SH-SY5Y (cell line): Measurements from ENCODE around the gene GLDC.

Experiments
- GATA2 ChIP-seq: IDR thresholded peaks from 2 replicates; pipeline ENCODE4 v1.6.1; 2011; ENCODE audit warnings: mild to moderate bottlenecking, low read depth, low read length
- GATA3 ChIP-seq: IDR thresholded peaks from 2 replicates; pipeline ENCODE4 v1.6.1; 2011; ENCODE audit warnings: low read depth, mild to moderate bottlenecking, low read length, moderate library complexity

The GLDC gene

DNA sequence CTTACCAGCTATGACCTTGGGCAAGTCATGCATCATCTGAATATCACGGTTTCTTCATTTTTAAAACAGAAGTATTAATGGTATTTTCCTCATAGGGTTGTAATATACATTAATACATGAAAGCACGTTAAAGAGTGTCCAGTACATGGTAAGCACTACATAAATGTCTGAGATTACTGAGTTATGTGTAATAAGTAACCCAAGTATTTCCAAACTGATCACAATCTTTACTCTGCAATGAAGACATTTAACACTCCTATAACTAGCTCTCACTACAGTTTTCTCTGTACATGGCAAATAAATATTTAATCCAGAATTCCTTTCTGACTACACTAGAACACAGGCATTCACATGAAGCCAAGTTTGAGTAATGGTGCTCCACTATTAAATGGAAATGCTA is 4.0 kb downstream of the GLDC start:
- TF ChIP-seq GATA2 (no peak), GATA3 (no peak)

GRCh38 chr9:6641056-6641455 is 4.5 kb downstream of the GLDC start:
- TF ChIP-seq GATA3 = no peak
- no peak for TF ChIP-seq GATA2

DNA sequence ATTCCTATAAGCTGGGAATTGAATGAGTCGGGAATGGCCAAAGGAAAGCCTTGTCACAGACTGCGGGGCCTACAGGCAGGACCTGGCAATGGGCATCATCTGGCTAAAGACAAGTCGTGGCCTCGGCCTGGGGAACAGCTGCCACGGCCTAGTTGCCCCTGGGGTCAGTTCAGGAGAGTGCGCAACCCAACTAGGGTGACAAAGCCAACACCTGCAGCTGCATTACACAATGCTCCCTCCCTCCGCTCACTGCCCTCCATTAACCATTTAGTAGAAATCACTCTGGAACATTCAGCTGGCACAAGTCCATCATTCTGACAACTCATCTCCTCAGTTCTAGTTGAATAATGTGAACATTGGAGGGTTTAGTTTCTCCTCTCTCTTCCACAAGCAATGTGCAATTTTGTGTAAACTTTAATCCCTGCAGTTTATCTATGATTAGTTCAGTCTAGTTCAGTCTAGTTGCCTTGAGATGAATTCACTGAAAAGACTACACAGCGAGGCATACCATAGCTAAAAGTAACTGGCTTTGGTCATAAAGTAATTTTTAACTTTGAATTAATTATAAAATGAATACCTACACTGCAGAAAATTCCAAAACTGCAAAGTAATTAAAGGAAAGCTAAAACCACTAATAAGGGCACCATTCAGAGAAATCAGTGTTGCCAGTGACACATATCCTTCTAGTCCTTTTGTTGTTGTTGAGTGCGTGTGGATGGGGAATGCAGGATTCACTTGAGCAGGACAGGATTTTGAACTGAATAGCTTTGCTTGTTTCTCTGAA is 5.1 kb downstream of the GLDC start:
- TF ChIP-seq GATA3 (no peak), GATA2 (no peak)

- TF ChIP-seq GATA2 (no peak), GATA3 (no peak)
Observed at GRCh38 chr9:6639622-6640021, 5.9 kb downstream of the GLDC start.

GRCh38 chr9:6634444-6634843 is 11.1 kb downstream of the GLDC start:
- TF ChIP-seq GATA2 (no peak), GATA3 (no peak)

DNA sequence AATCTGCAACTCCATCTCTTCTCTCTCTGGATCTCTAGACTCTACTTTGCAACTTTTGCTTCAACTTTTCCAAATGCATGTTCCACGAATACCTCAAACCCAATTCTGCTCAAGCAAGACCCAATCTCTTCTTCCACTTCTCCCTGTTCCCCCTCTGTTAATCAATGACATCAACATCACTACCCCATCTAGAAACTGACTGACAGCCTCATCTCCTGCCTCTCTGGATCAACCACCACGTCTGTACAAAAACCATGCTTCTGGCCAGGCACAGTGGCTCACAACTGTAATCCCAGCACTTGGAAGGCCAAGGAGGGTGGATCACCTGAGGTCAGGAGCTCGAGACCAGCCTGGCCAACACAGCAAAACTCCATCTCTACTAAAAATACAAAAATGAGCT is 12.2 kb downstream of the GLDC start:
- TF ChIP-seq GATA3 = no peak
- no peak for TF ChIP-seq GATA2

DNA sequence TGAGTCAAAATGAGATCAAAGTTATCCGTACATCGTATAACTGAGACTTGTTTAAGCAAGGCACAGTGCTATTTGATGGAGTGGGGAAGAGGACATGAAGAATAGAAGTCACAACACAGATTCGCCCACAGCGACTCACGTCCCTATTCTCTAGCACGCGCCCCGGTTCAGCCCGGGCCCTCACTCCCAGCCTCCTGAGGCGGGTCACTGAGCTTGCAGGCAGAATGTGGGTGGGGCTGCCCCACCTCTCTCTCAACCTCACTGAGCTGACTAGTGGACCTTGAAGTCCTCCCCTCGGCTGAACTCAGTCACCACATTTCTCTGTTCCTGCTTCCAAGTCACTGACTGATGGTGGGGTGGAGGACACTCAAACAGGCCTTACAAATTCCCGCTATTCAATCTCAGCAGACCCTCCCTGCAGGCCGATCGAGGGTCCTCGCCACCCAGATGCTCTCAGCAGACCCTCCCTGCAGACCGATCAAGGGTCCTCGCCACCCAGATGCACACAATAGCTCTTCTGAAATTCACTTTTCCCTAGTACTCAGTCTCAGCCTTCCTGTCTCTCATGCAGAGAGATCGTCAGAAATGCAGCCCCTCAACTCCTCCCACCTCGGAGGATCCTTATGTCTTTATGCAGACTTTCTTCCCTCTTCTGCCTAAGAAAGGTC is 12.9 kb downstream of the GLDC start:
- no peak for TF ChIP-seq GATA2
- no peak for TF ChIP-seq GATA3

- TF ChIP-seq GATA3 (no peak), GATA2 (no peak)
Observed at GRCh38 chr9:6631207-6631512, 14.4 kb downstream of the GLDC start.

DNA sequence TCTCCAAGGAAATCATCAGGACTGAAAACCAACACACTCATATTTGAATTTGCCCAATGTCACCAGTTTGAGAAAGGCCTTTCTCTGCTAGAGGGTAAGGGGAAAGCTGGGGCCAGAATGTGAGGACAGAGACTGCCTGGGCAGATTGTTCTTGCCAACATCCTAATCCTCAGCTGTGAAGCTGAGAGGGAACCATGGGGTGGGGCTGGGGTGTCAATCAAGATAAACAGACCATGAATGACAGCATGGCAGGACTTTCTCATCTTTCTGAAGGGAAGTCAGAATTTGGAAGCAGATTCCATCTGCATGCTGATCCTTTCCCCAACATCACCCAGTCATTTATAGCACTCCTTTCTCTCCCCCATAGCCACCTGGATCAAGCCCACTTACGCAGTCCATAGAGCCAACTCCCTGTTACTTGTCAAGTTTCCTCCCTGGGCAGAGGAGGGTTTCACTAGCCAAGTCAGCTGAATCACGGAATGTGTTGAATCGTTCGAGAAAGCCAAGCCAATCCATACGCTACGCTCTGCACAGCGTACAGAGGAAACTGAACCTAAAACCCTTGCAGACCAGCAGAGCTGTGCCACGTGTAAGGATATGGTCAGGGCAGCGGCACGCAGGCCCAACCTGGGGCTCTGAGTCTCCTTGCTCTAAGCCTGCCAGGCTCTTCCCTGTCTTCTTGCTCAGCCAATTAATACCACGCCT is 14.9 kb downstream of the GLDC start:
- TF ChIP-seq GATA3 (no peak), GATA2 (no peak)

GRCh38 chr9:6628704-6629103 is 16.8 kb downstream of the GLDC start:
- TF ChIP-seq GATA3 = no peak

GRCh38 chr9:6625363-6625762 is 20.2 kb downstream of the GLDC start:
- TF ChIP-seq GATA2 = no peak
- no peak for TF ChIP-seq GATA3

DNA sequence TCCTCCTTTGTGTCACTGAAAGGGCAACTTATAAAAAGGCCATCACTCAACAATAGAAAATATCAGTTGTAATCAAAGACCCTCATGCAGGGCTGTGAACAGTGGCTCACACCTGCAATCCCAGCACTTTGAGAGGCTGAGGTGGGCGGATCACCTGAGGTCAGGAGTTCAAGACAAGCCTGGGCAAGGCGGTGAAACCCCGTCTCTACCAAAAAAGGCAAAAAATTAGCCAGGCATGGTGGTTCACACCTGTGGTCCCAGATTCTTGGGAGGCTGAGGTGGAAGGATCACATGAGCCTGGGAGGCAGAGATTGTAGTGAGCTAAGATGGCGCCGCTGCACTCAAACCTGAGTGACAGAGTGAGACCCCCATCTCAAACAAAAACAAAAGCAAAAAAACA is 24.7 kb downstream of the GLDC start:
- no peak for TF ChIP-seq GATA3
- no peak for TF ChIP-seq GATA2

DNA sequence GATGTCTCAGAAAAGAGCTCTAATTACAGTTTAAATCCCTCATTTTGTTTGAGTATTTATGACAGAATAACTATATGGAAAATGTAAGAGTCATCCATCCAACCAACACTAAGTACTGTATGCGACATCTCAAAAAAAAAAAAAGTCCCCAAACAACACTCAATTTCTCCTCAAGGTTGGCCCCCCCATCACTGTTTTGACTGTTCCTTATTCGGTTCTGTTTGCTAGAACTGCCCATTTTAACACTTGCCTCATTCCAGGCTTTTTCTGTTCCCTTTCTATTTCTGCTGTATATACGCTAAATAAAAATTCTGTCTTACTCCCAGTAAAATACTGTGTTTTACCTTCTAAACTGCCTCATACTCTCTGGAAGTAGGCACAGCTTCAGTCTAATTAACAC is 25.2 kb downstream of the GLDC start:
- TF ChIP-seq GATA2 (no peak), GATA3 (no peak)

GRCh38 chr9:6619909-6620308 is 25.6 kb downstream of the GLDC start:
- TF ChIP-seq GATA2 (no peak), GATA3 (no peak)

- TF ChIP-seq GATA3 = no peak
- no peak for TF ChIP-seq GATA2
Observed at GRCh38 chr9:6616951-6617602, 28.5 kb downstream of the GLDC start.

GRCh38 chr9:6614489-6614888 is 31.0 kb downstream of the GLDC start:
- TF ChIP-seq GATA2 (no peak), GATA3 (no peak)
